ENCODE results near the gene PAN2. TPM values are rescaled to one million over a fixed set of nuclear protein-coding genes. Genes with fewer than 3 reads are reported as not detected.

PAN2 gene
- total RNA-seq, 1 experiment from 2014 or later, result 78.1 TPM

DNA sequence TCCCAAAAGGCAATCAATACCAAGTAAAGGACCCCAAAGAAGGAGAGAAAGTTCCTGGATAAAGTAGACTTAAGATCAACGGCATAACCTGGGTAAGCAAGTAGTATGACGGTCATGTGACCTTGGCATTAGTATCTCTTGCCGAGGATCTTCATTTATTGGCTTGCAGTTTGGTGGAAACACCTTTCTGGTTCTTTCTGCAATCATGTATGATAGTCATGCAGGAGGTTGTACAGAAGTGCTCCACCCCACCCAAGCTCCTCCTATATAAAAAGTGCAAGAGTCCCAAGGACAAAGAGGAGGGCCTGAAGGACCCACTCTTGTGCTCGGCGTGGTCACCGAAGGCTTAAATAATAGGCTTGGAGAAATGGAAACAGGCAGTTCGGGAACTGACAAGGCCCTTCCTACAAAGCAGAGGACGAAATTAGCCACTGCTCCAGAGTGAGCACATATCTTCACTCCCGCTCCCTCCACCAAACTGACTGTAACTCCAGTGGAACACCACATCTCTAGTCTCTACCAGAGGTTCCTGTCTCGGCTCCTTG lies 34.4 kb downstream of the PAN2 start:
- H3K36me3 ChIP-seq (ENCODE audit: low read depth), result 0 out of 2 replicates have a peak, but pooled peaks cover 11% of the 10 kb centered on the region
- H3K9me2 ChIP-seq (ENCODE audit: insufficient read depth), result no peaks in the 10 kb centered on the region
- no peaks in the 10 kb centered on the region for H3K27me3 ChIP-seq (ENCODE audit: insufficient read depth, low read depth)
- H3K79me2 ChIP-seq (ENCODE audit: low read depth), result peaks cover 57% of the 10 kb centered on the region
- H3K4me1 ChIP-seq (replicated peaks; ENCODE audit: insufficient read depth), result peaks cover 33% of the 10 kb centered on the region
- ChIA-PET CTCF (interaction anchor here (0.6 kb wide), 1 partner anchor 222 kb away, joined by 3 read pairs; the partner anchor contains the start of gene RBMS2), POLR2A (ENCODE audit: unreplicated experiment) (interaction anchor here (0.7 to 0.9 kb wide), 2 partner anchors 8 to 61 kb away, joined by 3 to 4 read pairs; partner anchors contain the start of gene STAT2)
- H4K20me1 ChIP-seq (ENCODE audit: insufficient read depth), result no peaks in the 10 kb centered on the region
- no peaks in the 10 kb centered on the region for H3K9me3 ChIP-seq (ENCODE audit: insufficient read depth, low read depth)
- peak overlapping the region; percentile 88 for H3K4me3 ChIP-seq
- peak overlapping the region; percentile 84 for H2AFZ ChIP-seq
- H3K4me2 ChIP-seq, result peak overlapping the region; percentile 91
- intact Hi-C loops (cut with micrococcal nuclease; ENCODE audit: unreplicated experiment), result no loop called here
- BruUV-seq (replicated peaks), result no TSS peak
- TF ChIP-seq EZH2 (IDR thresholded peaks at IDR 0.05; ENCODE audit: low read depth), result no peak
- TF ChIP-seq, protein P1, sequence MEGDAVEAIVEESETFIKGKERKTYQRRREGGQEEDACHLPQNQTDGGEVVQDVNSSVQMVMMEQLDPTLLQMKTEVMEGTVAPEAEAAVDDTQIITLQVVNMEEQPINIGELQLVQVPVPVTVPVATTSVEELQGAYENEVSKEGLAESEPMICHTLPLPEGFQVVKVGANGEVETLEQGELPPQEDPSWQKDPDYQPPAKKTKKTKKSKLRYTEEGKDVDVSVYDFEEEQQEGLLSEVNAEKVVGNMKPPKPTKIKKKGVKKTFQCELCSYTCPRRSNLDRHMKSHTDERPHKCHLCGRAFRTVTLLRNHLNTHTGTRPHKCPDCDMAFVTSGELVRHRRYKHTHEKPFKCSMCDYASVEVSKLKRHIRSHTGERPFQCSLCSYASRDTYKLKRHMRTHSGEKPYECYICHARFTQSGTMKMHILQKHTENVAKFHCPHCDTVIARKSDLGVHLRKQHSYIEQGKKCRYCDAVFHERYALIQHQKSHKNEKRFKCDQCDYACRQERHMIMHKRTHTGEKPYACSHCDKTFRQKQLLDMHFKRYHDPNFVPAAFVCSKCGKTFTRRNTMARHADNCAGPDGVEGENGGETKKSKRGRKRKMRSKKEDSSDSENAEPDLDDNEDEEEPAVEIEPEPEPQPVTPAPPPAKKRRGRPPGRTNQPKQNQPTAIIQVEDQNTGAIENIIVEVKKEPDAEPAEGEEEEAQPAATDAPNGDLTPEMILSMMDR (conservative IDR thresholded peaks at IDR 0.05), result no peak
- peak overlapping the region; percentile 31; the same call in 1 of the 2 replicates for H3K27ac ChIP-seq
- peaks cover 24% of the 10 kb centered on the region; the same call in 1 of the 2 replicates for H3F3A ChIP-seq (ENCODE audit: insufficient read depth, low read depth)
- DNase-seq, result no peak

DNA sequence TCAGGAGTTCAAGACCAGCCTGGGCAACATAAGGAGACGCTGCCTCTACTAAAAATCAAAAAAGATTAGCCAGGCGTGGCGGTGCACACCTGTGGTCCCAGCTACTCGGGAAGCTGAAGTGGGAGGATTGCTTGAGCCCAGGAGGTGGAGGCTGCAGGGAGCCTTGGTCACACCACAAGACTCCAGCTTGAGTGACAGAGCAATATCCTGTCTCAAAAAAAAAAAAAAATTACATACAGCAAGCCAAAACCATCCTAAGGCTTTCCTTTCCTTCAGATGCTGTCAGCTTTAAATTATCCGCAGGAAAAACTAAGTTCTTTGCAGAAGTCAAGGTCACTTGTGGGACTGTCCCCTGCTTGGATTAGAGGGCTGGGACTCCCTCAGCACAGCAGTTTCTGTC lies 35.0 kb downstream of the PAN2 start:
- POLR2A ChIA-PET (ENCODE audit: unreplicated experiment), result interaction anchor here (0.7 to 0.9 kb wide), 2 partner anchors 7 to 61 kb away, joined by 3 to 4 read pairs; partner anchors contain the start of gene STAT2
- Histone ChIP-seq H3K4me2 (peak overlapping the region; percentile 91), H3K36me3 (ENCODE audit: low read depth) (0 out of 2 replicates have a peak, but pooled peaks cover 11% of the 10 kb centered on the region), H3K79me2 (ENCODE audit: low read depth) (peaks cover 63% of the 10 kb centered on the region), H4K20me1 (ENCODE audit: insufficient read depth) (no peaks in the 10 kb centered on the region; the same call in 1 of the 2 replicates), H2AFZ (no peak overlapping the region), H3F3A (ENCODE audit: insufficient read depth, low read depth) (peaks cover 28% of the 10 kb centered on the region), H3K27me3 (ENCODE audit: insufficient read depth, low read depth) (no peaks in the 10 kb centered on the region), H3K9me2 (ENCODE audit: insufficient read depth) (no peaks in the 10 kb centered on the region), H3K4me3 (peak overlapping the region; percentile 88), H3K4me1 (replicated peaks; ENCODE audit: insufficient read depth) (peaks cover 33% of the 10 kb centered on the region), H3K9me3 (ENCODE audit: insufficient read depth, low read depth) (no peaks in the 10 kb centered on the region), H3K27ac (no peak overlapping the region)
- intact Hi-C loops (cut with micrococcal nuclease; ENCODE audit: unreplicated experiment), result no loop called here
- TSS peak; percentile 32 for BruUV-seq (replicated peaks)
- CTCF ChIA-PET, result interaction anchor here (0.6 kb wide), 1 partner anchor 223 kb away, joined by 3 read pairs; the partner anchor contains the start of gene RBMS2
- DNase-seq, result no peak
- TF ChIP-seq EZH2 (IDR thresholded peaks at IDR 0.05; ENCODE audit: low read depth), result no peak
- TF ChIP-seq, protein P1 (conservative IDR thresholded peaks at IDR 0.05), result no peak

DNA sequence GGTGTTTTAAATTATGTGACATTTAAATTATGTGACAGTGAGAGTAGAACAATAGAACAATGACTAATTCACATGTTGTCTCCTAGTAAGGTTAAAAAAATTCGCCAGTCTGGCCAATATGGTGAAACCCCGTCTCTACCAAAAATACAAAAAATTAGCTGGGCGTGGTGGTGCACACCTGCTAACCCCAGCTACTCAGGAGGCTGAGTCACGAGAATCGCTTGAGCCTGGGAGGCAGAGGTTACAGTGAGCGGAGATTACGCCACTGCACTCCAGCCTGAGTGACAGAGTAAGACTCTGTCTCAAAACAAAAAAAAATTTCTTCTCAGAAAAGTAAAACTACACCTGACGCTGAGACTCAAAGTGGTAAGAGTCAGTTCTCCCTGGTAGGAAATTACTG lies 36.4 kb downstream of the PAN2 start:
- CTCF ChIA-PET, result no interaction called here
- H3K27ac ChIP-seq, result peak overlapping the region; percentile 27; the same call in 1 of the 2 replicates

More for the DNA sequence above, 36.4 kb downstream of the PAN2 start:
- Histone ChIP-seq H3K4me3 (no peak overlapping the region), H3K36me3 (ENCODE audit: low read depth) (0 out of 2 replicates have a peak, but pooled peaks cover 11% of the 10 kb centered on the region), H3K9me2 (ENCODE audit: insufficient read depth) (no peaks in the 10 kb centered on the region), H3K79me2 (ENCODE audit: low read depth) (peaks cover 74% of the 10 kb centered on the region), H3K9me3 (ENCODE audit: insufficient read depth, low read depth) (no peaks in the 10 kb centered on the region), H2AFZ (no peak overlapping the region), H3F3A (ENCODE audit: insufficient read depth, low read depth) (peaks cover 33% of the 10 kb centered on the region), H3K4me2 (peak overlapping the region; percentile 91), H4K20me1 (ENCODE audit: insufficient read depth) (no peaks in the 10 kb centered on the region; the same call in 1 of the 2 replicates), H3K27me3 (ENCODE audit: insufficient read depth, low read depth) (no peaks in the 10 kb centered on the region), H3K4me1 (replicated peaks; ENCODE audit: insufficient read depth) (peaks cover 47% of the 10 kb centered on the region)
- POLR2A ChIA-PET (ENCODE audit: unreplicated experiment), result no interaction called here
- TF ChIP-seq, protein P1 (conservative IDR thresholded peaks at IDR 0.05), result no peak
- TF ChIP-seq EZH2 (IDR thresholded peaks at IDR 0.05; ENCODE audit: low read depth), result no peak
- intact Hi-C loops (cut with micrococcal nuclease; ENCODE audit: unreplicated experiment), result no loop called here
- no peak for DNase-seq
- BruUV-seq (replicated peaks), result no TSS peak

All from PC-9 (cell line).